Measurements from ENCODE around the gene C10orf105. TPM values are rescaled to one million over a fixed set of nuclear protein-coding genes. Genes with fewer than 3 reads are reported as not detected.

Gene C10orf105
- total and polyA plus RNA-seq, 2 of the 8 experiments (the other 6 are each of a cell fraction or from before 2014, with no cell fraction given) = 0.71 to 0.73 TPM

DNA sequence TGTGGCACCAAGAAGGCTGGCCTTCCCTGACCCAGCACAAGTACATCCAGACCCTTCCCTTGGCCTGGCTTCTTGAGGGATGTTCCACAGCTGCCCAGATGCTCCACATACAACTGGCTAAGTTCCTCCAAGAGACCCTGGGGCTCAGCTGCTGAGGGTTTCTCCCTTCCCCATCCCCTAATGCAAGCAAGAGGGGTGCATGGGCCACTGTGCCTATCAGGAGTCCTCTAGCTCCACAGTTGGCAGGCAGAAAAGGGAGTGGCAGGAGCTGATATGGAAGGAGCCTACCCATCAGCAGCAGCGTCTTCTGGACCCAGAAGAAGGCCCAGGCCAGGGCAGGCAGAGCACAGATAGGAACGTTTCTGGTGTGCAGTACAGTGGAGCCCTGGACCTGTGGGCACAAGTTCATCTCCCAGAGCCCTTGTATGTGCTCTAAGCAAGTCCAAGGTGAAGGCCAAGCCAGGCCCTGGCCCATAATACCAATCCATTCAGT, 27.5 kb upstream of the C10orf105 start (continued):
- TF ChIP-seq, protein P1, sequence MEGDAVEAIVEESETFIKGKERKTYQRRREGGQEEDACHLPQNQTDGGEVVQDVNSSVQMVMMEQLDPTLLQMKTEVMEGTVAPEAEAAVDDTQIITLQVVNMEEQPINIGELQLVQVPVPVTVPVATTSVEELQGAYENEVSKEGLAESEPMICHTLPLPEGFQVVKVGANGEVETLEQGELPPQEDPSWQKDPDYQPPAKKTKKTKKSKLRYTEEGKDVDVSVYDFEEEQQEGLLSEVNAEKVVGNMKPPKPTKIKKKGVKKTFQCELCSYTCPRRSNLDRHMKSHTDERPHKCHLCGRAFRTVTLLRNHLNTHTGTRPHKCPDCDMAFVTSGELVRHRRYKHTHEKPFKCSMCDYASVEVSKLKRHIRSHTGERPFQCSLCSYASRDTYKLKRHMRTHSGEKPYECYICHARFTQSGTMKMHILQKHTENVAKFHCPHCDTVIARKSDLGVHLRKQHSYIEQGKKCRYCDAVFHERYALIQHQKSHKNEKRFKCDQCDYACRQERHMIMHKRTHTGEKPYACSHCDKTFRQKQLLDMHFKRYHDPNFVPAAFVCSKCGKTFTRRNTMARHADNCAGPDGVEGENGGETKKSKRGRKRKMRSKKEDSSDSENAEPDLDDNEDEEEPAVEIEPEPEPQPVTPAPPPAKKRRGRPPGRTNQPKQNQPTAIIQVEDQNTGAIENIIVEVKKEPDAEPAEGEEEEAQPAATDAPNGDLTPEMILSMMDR (IDR thresholded peaks at IDR 0.05; ENCODE audit: control extremely low read depth in 1 of 3, insufficient read depth in 1 of 3, low read depth in 1 of 3, low read length in 3 of 3) = no peak
- no peak for TF ChIP-seq USF2 (IDR thresholded peaks at IDR 0.05; ENCODE audit: low read length)
- no peak for TF ChIP-seq KDM4A (IDR thresholded peaks at IDR 0.05; ENCODE audit: low read depth, low read length, severe bottlenecking)
- no peak for TF ChIP-seq KDM5A (IDR thresholded peaks at IDR 0.05; ENCODE audit: low read length)
- no peak for TF ChIP-seq CHD1 (IDR thresholded peaks at IDR 0.05; ENCODE audit: low read depth, low read length)
